Measurements from ENCODE around the gene ARPP21. TPM values are rescaled to one million over a fixed set of nuclear protein-coding genes. Genes with fewer than 3 reads are reported as not detected.

ARPP21 gene
- total and polyA plus RNA-seq, 2 experiments from 2014 or later = not detected

GRCh38 chr3:35651426-35651825 lies 12.1 kb downstream of the ARPP21 start:
- H2AFZ ChIP-seq = no peak overlapping the region
- H4K20me1 ChIP-seq (ENCODE audit: insufficient read depth) = no peaks in the 10 kb centered on the region
- no peaks in the 10 kb centered on the region for H3K36me3 ChIP-seq (ENCODE audit: low read depth)
- in situ Hi-C loops (cut with MboI) = no loop called here
- no peak for DNase-seq
- H3K9me2 ChIP-seq (ENCODE audit: insufficient read depth) = no peaks in the 10 kb centered on the region
- H3K4me3 ChIP-seq = no peak overlapping the region
- no peaks in the 10 kb centered on the region for H3K79me2 ChIP-seq (ENCODE audit: insufficient read depth)
- no peak overlapping the region for H3K9ac ChIP-seq
- no peaks in the 10 kb centered on the region for H3K9me3 ChIP-seq (ENCODE audit: low read depth)
- H3K27ac ChIP-seq = no peak overlapping the region
- H3K4me1 ChIP-seq (ENCODE audit: insufficient read depth) = no peaks in the 10 kb centered on the region
- no peaks in the 10 kb centered on the region for H3K27me3 ChIP-seq (replicated peaks; ENCODE audit: insufficient read depth)
- no peak overlapping the region for H3K4me2 ChIP-seq (ENCODE audit: unreplicated experiment)
- TF ChIP-seq EZH2 (IDR thresholded peaks at IDR 0.05; ENCODE audit: insufficient read depth, poor library complexity, severe bottlenecking) (no peak), EZH2phosphoT487 (IDR thresholded peaks at IDR 0.05; ENCODE audit: insufficient read depth, low read depth) (no peak)
- 56 to 68% methylated on average over 1 of the region's 1 CpG for WGBS, 2 experiments (ENCODE audit: low coverage in 1 of 2, low lambda C conversion rate in 2 of 2, missing lambda C conversion rate in 2 of 2)
- no peaks in the 10 kb centered on the region for H3F3A ChIP-seq (ENCODE audit: insufficient read depth)

- WGBS, 2 experiments (ENCODE audit: low coverage in 1 of 2, low lambda C conversion rate in 2 of 2, missing lambda C conversion rate in 2 of 2) = 0 to 3% methylated on average over 1 of the region's 1 CpG
- H3K9me3 ChIP-seq (ENCODE audit: low read depth) = no peaks in the 10 kb centered on the region
- H3K4me2 ChIP-seq (ENCODE audit: unreplicated experiment) = no peak overlapping the region
- no peaks in the 10 kb centered on the region for H3K36me3 ChIP-seq (ENCODE audit: low read depth)
- no peaks in the 10 kb centered on the region for H3F3A ChIP-seq (ENCODE audit: insufficient read depth)
- H4K20me1 ChIP-seq (ENCODE audit: insufficient read depth) = no peaks in the 10 kb centered on the region
- no peak overlapping the region for H3K27ac ChIP-seq
- H3K9me2 ChIP-seq (ENCODE audit: insufficient read depth) = no peaks in the 10 kb centered on the region
- no peak overlapping the region for H3K9ac ChIP-seq
- no peak overlapping the region for H3K4me3 ChIP-seq
- no peaks in the 10 kb centered on the region for H3K79me2 ChIP-seq (ENCODE audit: insufficient read depth)
- DNase-seq = no peak
- no peaks in the 10 kb centered on the region for H3K4me1 ChIP-seq (ENCODE audit: insufficient read depth)
- H3K27me3 ChIP-seq (replicated peaks; ENCODE audit: insufficient read depth) = no peaks in the 10 kb centered on the region
- TF ChIP-seq EZH2phosphoT487 (IDR thresholded peaks at IDR 0.05; ENCODE audit: insufficient read depth, low read depth) (no peak), EZH2 (IDR thresholded peaks at IDR 0.05; ENCODE audit: insufficient read depth, poor library complexity, severe bottlenecking) (no peak)
- no peak overlapping the region for H2AFZ ChIP-seq
- in situ Hi-C loops (cut with MboI) = no loop called here
Observed at GRCh38 chr3:35651851-35652250, 12.5 kb downstream of the ARPP21 start.

GRCh38 chr3:35653347-35653746 lies 14.0 kb downstream of the ARPP21 start:
- DNase-seq = no peak
- Histone ChIP-seq H2AFZ (no peak overlapping the region), H3K9me3 (ENCODE audit: low read depth) (no peaks in the 10 kb centered on the region), H3K4me2 (ENCODE audit: unreplicated experiment) (no peak overlapping the region), H3K79me2 (ENCODE audit: insufficient read depth) (no peaks in the 10 kb centered on the region), H3F3A (ENCODE audit: insufficient read depth) (no peaks in the 10 kb centered on the region), H3K36me3 (ENCODE audit: low read depth) (no peaks in the 10 kb centered on the region), H3K27me3 (replicated peaks; ENCODE audit: insufficient read depth) (no peaks in the 10 kb centered on the region), H3K4me3 (no peak overlapping the region), H4K20me1 (ENCODE audit: insufficient read depth) (no peaks in the 10 kb centered on the region), H3K9me2 (ENCODE audit: insufficient read depth) (no peaks in the 10 kb centered on the region), H3K9ac (no peak overlapping the region), H3K4me1 (ENCODE audit: insufficient read depth) (no peaks in the 10 kb centered on the region), H3K27ac (no peak overlapping the region)
- WGBS, 2 experiments (ENCODE audit: low coverage in 1 of 2, low lambda C conversion rate in 2 of 2, missing lambda C conversion rate in 2 of 2) = 54 to 57% methylated on average over 7 of the region's 7 CpGs
- in situ Hi-C loops (cut with MboI) = no loop called here
- TF ChIP-seq EZH2phosphoT487 (IDR thresholded peaks at IDR 0.05; ENCODE audit: insufficient read depth, low read depth) (no peak), EZH2 (IDR thresholded peaks at IDR 0.05; ENCODE audit: insufficient read depth, poor library complexity, severe bottlenecking) (no peak)

GRCh38 chr3:35654476-35654875 lies 15.2 kb downstream of the ARPP21 start:
- Histone ChIP-seq H3K79me2 (ENCODE audit: insufficient read depth) (no peaks in the 10 kb centered on the region), H3F3A (ENCODE audit: insufficient read depth) (no peaks in the 10 kb centered on the region), H3K36me3 (ENCODE audit: low read depth) (no peaks in the 10 kb centered on the region), H3K9me2 (ENCODE audit: insufficient read depth) (no peaks in the 10 kb centered on the region), H3K27me3 (replicated peaks; ENCODE audit: insufficient read depth) (no peaks in the 10 kb centered on the region), H3K9ac (no peak overlapping the region), H3K9me3 (ENCODE audit: low read depth) (no peaks in the 10 kb centered on the region), H4K20me1 (ENCODE audit: insufficient read depth) (no peaks in the 10 kb centered on the region), H3K27ac (no peak overlapping the region), H2AFZ (no peak overlapping the region), H3K4me3 (no peak overlapping the region), H3K4me1 (ENCODE audit: insufficient read depth) (no peaks in the 10 kb centered on the region), H3K4me2 (ENCODE audit: unreplicated experiment) (no peak overlapping the region)
- WGBS, 2 experiments (ENCODE audit: low coverage in 1 of 2, low lambda C conversion rate in 2 of 2, missing lambda C conversion rate in 2 of 2) = 15% methylated on average over 5 of the region's 5 CpGs
- no peak for DNase-seq
- TF ChIP-seq EZH2 (IDR thresholded peaks at IDR 0.05; ENCODE audit: insufficient read depth, poor library complexity, severe bottlenecking) (no peak), EZH2phosphoT487 (IDR thresholded peaks at IDR 0.05; ENCODE audit: insufficient read depth, low read depth) (no peak)
- in situ Hi-C loops (cut with MboI) = no loop called here

- no peaks in the 10 kb centered on the region for H3K9me2 ChIP-seq (ENCODE audit: insufficient read depth)
- in situ Hi-C loops (cut with MboI) = no loop called here
- DNase-seq = no peak
Observed at GRCh38 chr3:35658686-35659085, 19.4 kb downstream of the ARPP21 start.

More at GRCh38 chr3:35658686-35659085, 19.4 kb downstream of the ARPP21 start:
- Histone ChIP-seq H3K27me3 (replicated peaks; ENCODE audit: insufficient read depth) (no peaks in the 10 kb centered on the region), H3K36me3 (ENCODE audit: low read depth) (no peaks in the 10 kb centered on the region), H3K4me1 (ENCODE audit: insufficient read depth) (no peaks in the 10 kb centered on the region), H3K9ac (no peak overlapping the region), H2AFZ (no peak overlapping the region), H3K4me3 (no peak overlapping the region), H3F3A (ENCODE audit: insufficient read depth) (no peaks in the 10 kb centered on the region), H4K20me1 (ENCODE audit: insufficient read depth) (no peaks in the 10 kb centered on the region), H3K4me2 (ENCODE audit: unreplicated experiment) (no peak overlapping the region), H3K79me2 (ENCODE audit: insufficient read depth) (no peaks in the 10 kb centered on the region), H3K9me3 (ENCODE audit: low read depth) (no peaks in the 10 kb centered on the region), H3K27ac (no peak overlapping the region)
- WGBS, 2 experiments (ENCODE audit: low coverage in 1 of 2, low lambda C conversion rate in 2 of 2, missing lambda C conversion rate in 2 of 2) = 18 to 23% methylated on average over 1 of the region's 1 CpG
- TF ChIP-seq EZH2 (IDR thresholded peaks at IDR 0.05; ENCODE audit: insufficient read depth, poor library complexity, severe bottlenecking) = no peak
- no peak for TF ChIP-seq EZH2phosphoT487 (IDR thresholded peaks at IDR 0.05; ENCODE audit: insufficient read depth, low read depth)
